ENCODE measurements around the gene GRIK4. TPM values are rescaled to one million over a fixed set of nuclear protein-coding genes. Genes with fewer than 3 reads are reported as not detected.

Gene GRIK4
- polyA plus RNA-seq, 1 of the 3 experiments (the other 2 are of a cell fraction) = 0.03 TPM

DNA sequence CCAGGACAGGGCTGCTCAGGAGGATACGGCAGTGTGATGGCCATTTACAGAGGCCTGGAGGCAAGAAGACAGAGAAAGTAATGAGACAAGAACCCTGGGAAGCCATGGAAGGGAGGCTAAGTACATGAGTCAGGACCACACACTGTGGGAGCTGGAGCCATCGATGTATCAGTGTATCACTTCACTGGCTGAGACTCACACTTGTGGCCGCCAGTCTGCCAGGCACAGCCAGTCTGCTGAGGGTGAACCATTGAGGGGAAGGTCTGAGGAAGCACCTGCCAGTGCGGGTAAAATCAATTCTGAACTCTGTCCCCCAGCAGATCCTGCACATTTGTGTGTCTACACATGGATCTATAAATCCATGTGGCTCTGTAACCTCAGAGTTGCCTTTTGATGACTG lies 195.6 kb downstream of the GRIK4 start:
- CTCF ChIA-PET = interaction anchor here (0.6 to 1.9 kb wide), 3 partner anchors 9 to 182 kb away, joined by 3 to 6 read pairs (median 4); no protein-coding TSS in a partner anchor
- Histone ChIP-seq H3K4me1 (ENCODE audit: control insufficient read depth in 1 of 2, insufficient read depth in 2 of 2, low read depth in 1 of 2, low read length in 1 of 2) (peaks cover 0 to 15% of the 10 kb centered on the region in 2 experiments; a peak in 1 of 4 replicates), H3K9me3 (no peaks in the 10 kb centered on the region), H3K27ac (ENCODE audit: low read depth in 2 of 2, low read length in 1 of 2) (no peak overlapping the region), H3F3A (replicated peaks; ENCODE audit: insufficient read depth) (no peaks in the 10 kb centered on the region), H3K9ac (no peak overlapping the region), H2AFZ (ENCODE audit: low read depth) (no peak overlapping the region), H3K4me3 (ENCODE audit: low read depth in 2 of 2, low read length in 1 of 2) (no peak overlapping the region), H3K36me3 (replicated peaks in 1 of 2; ENCODE audit: control insufficient read depth in 1 of 2, insufficient read depth in 2 of 2, low read length in 1 of 2) (no peaks in the 10 kb centered on the region), H3K79me2 (ENCODE audit: insufficient read depth) (no peaks in the 10 kb centered on the region), H3K9me2 (no peaks in the 10 kb centered on the region), H3K4me2 (no peak overlapping the region), H4K20me1 (ENCODE audit: insufficient read depth) (no peaks in the 10 kb centered on the region), H3K27me3 (ENCODE audit: insufficient read depth) (no peaks in the 10 kb centered on the region)
- DNase-seq = no peak
- no peak for TF ChIP-seq ZBTB33 (IDR thresholded peaks at IDR 0.05; ENCODE audit: borderline replicate concordance, low read depth)
- POLR2A ChIA-PET = no interaction called here
- 36% methylated on average over 4 of the region's 4 CpGs for WGBS (ENCODE audit: low lambda C conversion rate)

GRCh38 chr11:120707663-120708062 lies 196.1 kb downstream of the GRIK4 start:
- Histone ChIP-seq H3K9ac (no peak overlapping the region), H3F3A (replicated peaks; ENCODE audit: insufficient read depth) (no peaks in the 10 kb centered on the region), H3K4me3 (ENCODE audit: low read depth in 2 of 2, low read length in 1 of 2) (no peak overlapping the region), H3K36me3 (replicated peaks in 1 of 2; ENCODE audit: control insufficient read depth in 1 of 2, insufficient read depth in 2 of 2, low read length in 1 of 2) (no peaks in the 10 kb centered on the region), H3K4me1 (ENCODE audit: control insufficient read depth in 1 of 2, insufficient read depth in 2 of 2, low read depth in 1 of 2, low read length in 1 of 2) (peaks cover 0 to 15% of the 10 kb centered on the region in 2 experiments; a peak in 1 of 4 replicates), H3K27me3 (ENCODE audit: insufficient read depth) (no peaks in the 10 kb centered on the region), H3K79me2 (ENCODE audit: insufficient read depth) (no peaks in the 10 kb centered on the region), H3K27ac (ENCODE audit: low read depth in 2 of 2, low read length in 1 of 2) (no peak overlapping the region), H3K4me2 (no peak overlapping the region), H2AFZ (ENCODE audit: low read depth) (no peak overlapping the region), H4K20me1 (ENCODE audit: insufficient read depth) (no peaks in the 10 kb centered on the region), H3K9me3 (no peaks in the 10 kb centered on the region), H3K9me2 (no peaks in the 10 kb centered on the region)
- DNase-seq = no peak
- ChIA-PET POLR2A (no interaction called here), CTCF (interaction anchor here (1.2 to 1.9 kb wide), 4 partner anchors 8 to 23 kb away, joined by 3 to 6 read pairs (median 4); no protein-coding TSS in a partner anchor)
- WGBS (ENCODE audit: low lambda C conversion rate) = 25% methylated on average over 2 of the region's 2 CpGs
- TF ChIP-seq, protein P1, sequence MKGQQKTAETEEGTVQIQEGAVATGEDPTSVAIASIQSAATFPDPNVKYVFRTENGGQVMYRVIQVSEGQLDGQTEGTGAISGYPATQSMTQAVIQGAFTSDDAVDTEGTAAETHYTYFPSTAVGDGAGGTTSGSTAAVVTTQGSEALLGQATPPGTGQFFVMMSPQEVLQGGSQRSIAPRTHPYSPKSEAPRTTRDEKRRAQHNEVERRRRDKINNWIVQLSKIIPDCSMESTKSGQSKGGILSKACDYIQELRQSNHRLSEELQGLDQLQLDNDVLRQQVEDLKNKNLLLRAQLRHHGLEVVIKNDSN (IDR thresholded peaks at IDR 0.05; ENCODE audit: borderline replicate concordance, low read depth) = no peak
- no peak for TF ChIP-seq ELF1 (IDR thresholded peaks at IDR 0.05)

GRCh38 chr11:120708511-120709183 lies 197.1 kb downstream of the GRIK4 start:
- H4K20me1 ChIP-seq (ENCODE audit: insufficient read depth) = no peaks in the 10 kb centered on the region
- no peaks in the 10 kb centered on the region for H3K36me3 ChIP-seq (replicated peaks in 1 of 2; ENCODE audit: control insufficient read depth in 1 of 2, insufficient read depth in 2 of 2, low read length in 1 of 2)
- peaks cover 0 to 15% of the 10 kb centered on the region in 2 experiments; a peak in 1 of 4 replicates for H3K4me1 ChIP-seq (ENCODE audit: control insufficient read depth in 1 of 2, insufficient read depth in 2 of 2, low read depth in 1 of 2, low read length in 1 of 2)
- no peaks in the 10 kb centered on the region for H3K79me2 ChIP-seq (ENCODE audit: insufficient read depth)
- DNase-seq = no peak
- H3K9me3 ChIP-seq = no peaks in the 10 kb centered on the region
- no peaks in the 10 kb centered on the region for H3F3A ChIP-seq (replicated peaks; ENCODE audit: insufficient read depth)
- no peak overlapping the region for H2AFZ ChIP-seq (ENCODE audit: low read depth)
- H3K4me2 ChIP-seq = no peak overlapping the region
- CTCF ChIA-PET = interaction anchor here (1.2 to 4.1 kb wide), 4 partner anchors 7 to 198 kb away, joined by 4 to 14 read pairs (median 6); partner anchors contain the start of gene GRIK4
- H3K9ac ChIP-seq = no peak overlapping the region
- POLR2A ChIA-PET = interaction anchor here (1.0 kb wide), 1 partner anchor 13 kb away, joined by 3 read pairs; no protein-coding TSS in a partner anchor
- no peak overlapping the region for H3K27ac ChIP-seq (ENCODE audit: low read depth in 2 of 2, low read length in 1 of 2)
- H3K4me3 ChIP-seq (ENCODE audit: low read depth in 2 of 2, low read length in 1 of 2) = no peak overlapping the region
- no peaks in the 10 kb centered on the region; the same call in 1 of the 2 replicates for H3K27me3 ChIP-seq (ENCODE audit: insufficient read depth)
- no peaks in the 10 kb centered on the region for H3K9me2 ChIP-seq
- 67% methylated on average over 4 of the region's 11 CpGs for WGBS (ENCODE audit: low lambda C conversion rate)
- TF ChIP-seq USF2 (IDR thresholded peaks at IDR 0.05; ENCODE audit: borderline replicate concordance, low read depth, low read length) = no peak
- no peak for TF ChIP-seq NRF1 (IDR thresholded peaks at IDR 0.05; ENCODE audit: low read depth, low read length)
- no peak for TF ChIP-seq TAF1 (IDR thresholded peaks at IDR 0.05; ENCODE audit: borderline replicate concordance, low read depth, low read length)
- no peak for TF ChIP-seq ZBTB33 (IDR thresholded peaks at IDR 0.05; ENCODE audit: borderline replicate concordance, low read depth)
- TF ChIP-seq RFX5 (IDR thresholded peaks at IDR 0.05; ENCODE audit: low read length) = no peak
- TF ChIP-seq RXRA (IDR thresholded peaks at IDR 0.05; ENCODE audit: borderline replicate concordance, low read depth) = no peak
- no peak for TF ChIP-seq FOSL2 (IDR thresholded peaks at IDR 0.05; ENCODE audit: borderline replicate concordance, low read depth)
- no peak for TF ChIP-seq RAD21 (IDR thresholded peaks at IDR 0.05; ENCODE audit: low read length)
- no peak for TF ChIP-seq EP300 (IDR thresholded peaks at IDR 0.05; ENCODE audit: borderline replicate concordance in 1 of 2, low read depth in 1 of 2, low read length in 1 of 2)
- TF ChIP-seq, protein P1 (IDR thresholded peaks at IDR 0.05; ENCODE audit: borderline replicate concordance, low read depth) = no peak
- TF ChIP-seq SIN3A (IDR thresholded peaks at IDR 0.05; ENCODE audit: borderline replicate concordance, low read depth, low read length) = no peak

Measured in SK-N-SH (cell line).